Measurements from ENCODE around the gene ATF7IP2.
"Not testable (repeated sequence)": the region's sequence is repeated elsewhere in the genome, so short reads cannot be mapped to it uniquely, and the experiment has no call there.

ATF7IP2 gene, protein sequence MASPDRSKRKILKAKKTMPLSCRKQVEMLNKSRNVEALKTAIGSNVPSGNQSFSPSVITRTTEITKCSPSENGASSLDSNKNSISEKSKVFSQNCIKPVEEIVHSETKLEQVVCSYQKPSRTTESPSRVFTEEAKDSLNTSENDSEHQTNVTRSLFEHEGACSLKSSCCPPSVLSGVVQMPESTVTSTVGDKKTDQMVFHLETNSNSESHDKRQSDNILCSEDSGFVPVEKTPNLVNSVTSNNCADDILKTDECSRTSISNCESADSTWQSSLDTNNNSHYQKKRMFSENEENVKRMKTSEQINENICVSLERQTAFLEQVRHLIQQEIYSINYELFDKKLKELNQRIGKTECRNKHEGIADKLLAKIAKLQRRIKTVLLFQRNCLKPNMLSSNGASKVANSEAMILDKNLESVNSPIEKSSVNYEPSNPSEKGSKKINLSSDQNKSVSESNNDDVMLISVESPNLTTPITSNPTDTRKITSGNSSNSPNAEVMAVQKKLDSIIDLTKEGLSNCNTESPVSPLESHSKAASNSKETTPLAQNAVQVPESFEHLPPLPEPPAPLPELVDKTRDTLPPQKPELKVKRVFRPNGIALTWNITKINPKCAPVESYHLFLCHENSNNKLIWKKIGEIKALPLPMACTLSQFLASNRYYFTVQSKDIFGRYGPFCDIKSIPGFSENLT

DNA sequence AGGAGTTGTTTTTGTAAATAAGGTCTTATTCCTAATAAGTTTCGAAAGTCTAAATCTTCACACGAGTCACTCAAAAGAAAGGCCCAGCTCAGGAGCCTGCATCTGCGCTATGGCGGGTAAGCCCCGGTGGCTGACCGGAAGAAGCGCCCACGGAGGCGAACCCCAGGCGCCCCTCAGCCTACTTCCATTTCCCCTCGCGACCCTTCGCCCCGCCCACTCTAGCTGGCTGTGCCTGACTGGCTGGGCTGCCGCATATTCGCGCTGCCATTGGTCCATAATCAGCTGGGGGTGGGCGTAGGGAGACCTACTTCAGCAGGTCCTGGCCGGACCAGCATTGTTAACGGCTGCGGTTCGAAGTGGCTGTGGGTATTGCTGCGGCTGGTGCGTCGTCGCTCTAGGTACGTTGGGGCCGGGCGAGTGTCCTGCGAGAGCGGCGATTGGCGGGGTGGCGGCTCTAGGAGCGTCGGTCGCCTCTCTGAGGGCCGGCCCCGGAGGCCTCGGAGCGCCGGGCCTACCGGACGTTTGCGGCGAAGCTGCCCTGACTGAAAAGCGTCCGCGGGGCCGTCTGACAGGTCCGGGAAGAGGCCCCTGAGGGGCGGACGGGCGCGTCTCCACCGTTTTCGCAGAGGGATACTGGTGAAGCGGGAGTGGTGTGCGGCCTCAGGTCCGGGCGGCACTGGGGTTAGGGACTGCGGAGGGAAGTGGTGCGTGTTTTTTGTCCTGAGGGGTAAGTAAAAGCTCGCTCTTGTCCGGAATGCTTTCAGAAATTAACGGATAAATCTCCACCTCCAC is at the start of gene ATF7IP2:
Gene ATF7IP2 (plus strand): TSS at position 337 of the 792 bp plus-strand sequence. CDS start 44,560 bp downstream, outside the sequence.
- DNase-seq: no peak

DNA sequence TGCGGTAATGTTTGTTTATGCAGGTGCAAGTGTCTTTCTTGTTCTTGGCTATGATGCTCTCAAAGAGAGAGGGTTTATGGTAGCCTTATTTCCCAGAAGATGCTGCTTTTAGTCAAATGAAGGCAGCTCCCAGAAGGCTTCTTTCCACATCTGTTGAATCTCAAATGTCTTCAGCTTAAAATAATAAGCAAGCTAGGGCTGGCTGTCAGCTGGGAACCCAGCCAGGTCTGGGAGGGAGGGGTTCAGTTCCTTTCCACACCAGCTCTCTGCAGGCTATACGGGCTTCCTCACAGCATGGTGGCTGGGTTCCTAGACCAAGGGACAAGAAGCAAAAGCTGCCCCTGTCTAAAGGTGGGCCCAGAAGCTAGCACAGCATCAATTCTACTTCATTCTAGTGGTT is 47.4 kb upstream of the ATF7IP2 start:
- DNase-seq: no peak

DNA sequence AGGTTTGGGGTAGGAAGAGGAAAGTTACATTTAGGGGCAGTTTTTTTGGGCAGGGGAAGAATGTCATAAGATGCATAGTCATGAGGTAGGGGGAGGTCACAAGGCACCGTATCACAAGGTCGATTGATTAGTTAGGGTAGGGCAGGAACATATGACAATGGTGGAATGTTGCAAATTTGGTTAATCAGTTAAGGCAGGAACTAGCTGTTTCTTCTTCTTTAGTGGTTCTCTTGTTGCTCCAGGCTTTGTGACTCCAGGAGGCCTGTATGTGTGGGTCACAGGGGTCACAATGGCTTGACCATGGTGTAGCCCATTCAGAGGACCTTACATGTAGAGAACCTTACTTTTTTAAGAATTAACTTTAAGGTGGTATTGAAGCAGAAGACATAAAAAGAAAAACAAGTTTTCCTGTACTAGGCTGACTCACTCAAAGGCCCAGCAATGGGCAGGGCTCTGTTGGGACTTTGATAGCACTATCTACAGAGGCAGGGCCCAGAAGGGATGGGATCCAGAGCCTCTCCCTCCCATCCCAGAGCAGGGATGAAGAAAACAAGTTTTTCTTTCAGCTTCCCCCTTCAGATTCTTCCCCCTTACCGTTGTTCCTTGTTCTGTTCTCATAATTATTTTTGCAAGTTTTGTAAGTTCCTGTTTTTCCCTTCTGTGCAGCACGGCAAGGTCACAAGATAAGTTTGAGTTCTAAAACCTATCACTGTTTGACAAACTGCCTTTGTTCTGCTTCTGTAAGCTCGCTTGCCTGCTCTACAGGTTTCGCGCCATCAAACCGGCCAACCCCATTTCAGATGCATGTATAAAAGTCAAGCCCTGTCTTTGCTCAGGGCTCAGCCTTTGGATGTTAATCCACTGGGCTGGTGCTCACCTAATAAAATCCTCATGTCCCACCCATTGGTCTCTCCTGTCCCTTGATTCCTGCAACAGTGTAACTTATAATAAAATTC is 45.8 kb upstream of the ATF7IP2 start:
- DNase-seq: no peak

DNA sequence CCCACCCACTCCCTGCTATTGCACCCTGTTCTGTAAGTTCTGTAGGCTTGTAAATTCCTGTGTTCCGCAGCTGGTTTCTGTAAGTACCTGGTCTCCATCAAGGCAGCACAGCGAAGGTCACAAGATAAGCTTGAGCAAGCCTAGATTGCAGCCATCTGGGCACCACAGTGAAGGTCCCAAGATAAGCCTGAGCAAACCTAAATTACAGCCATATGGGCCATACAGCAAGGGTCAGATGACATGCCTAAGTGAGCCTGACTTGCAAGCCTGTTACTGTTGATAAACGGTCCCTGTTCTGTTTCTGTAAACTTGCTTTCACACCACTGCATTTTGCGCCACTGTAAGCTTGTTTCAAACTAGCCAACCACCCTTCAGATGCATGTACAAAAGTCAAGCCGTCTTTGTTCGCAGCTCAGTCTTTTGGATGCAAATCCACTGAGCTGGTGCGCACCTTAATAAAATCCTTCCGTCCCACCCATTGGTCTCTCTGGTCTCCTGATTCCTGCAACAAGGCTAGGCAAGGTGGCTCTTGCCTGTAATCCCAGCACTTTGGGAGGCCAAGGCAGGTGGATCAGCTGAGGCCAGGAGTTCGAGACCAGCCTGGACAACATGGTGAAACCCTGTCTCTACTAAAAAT is 42.6 kb upstream of the ATF7IP2 start:
- DNase-seq: no peak

DNA sequence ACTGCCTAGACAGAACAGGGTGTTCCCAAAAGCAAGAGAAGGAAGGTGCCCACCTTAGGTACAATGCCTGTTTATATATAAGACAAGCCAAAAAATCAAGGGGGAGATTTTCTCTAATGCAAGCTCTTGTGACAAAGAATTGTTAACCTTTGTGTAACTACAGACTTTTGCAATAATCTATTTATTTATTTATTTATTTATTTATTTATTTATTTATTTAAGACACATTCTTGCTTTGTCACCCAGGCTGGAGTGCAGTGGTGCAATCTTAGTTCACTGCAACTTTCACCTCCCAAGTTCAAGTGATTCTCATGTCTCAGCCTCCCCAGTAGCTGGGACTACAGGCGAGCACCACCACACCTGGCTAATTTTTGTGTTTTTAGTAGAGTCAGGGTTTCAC is 41.2 kb upstream of the ATF7IP2 start:
- DNase-seq: not testable (repeated sequence)

DNA sequence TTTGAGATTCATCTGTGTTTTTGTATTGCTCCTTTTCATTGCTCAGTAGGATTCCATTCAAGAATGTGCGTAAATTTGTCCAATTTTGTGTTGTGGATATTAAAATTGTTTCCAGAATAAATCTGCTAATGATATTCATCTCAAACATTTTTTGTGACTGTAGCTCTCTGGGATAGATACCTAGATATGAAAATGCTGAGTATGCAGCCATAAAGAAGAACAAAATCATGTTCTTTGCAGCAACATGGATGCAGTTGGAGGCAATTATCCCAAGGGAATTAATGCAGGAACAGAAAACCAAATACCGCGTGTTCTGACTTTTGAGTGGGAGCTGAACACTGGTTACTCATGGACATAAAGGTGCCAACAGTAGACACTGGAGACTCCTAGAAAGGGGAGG is 40.2 kb upstream of the ATF7IP2 start:
- no peak for DNase-seq

DNA sequence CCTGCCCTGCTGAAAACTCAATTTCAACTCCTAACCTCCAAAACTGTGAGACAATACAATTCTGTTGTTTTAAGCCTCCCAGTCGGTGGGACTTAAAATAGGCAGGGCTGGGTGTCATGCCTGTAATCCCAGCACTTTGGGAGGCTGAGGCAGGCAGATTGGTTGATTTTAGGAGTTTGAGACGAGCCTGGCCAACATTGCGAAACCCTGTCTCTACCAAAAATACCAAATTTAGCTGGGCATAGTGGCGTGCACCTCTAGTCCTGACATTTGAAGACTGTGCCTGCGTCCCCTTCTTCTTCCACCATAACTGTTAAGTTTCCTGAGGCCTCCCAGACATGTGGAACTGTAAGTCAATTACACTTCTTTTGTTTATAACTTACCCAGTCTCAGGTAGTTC is 36.0 kb upstream of the ATF7IP2 start:
- no peak for DNase-seq

DNA sequence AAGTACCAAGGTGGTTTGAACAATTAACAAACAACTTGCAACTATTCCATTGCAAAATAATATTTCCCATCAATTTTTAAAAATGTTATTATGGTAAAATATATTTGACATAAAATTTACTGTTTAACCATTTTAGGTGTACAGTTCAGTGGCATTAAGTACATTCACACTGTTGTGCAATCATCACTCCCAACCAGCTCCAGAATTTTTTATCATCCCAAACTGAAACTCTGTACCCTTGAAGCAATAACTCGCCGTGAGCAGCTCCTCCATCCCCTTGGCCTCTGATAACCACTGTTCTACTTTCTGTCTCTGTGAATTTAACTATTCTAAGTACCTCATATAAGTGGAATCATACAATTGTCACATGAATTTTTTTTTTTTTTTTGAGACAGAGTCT is 33.6 kb upstream of the ATF7IP2 start:
- DNase-seq: no peak

DNA sequence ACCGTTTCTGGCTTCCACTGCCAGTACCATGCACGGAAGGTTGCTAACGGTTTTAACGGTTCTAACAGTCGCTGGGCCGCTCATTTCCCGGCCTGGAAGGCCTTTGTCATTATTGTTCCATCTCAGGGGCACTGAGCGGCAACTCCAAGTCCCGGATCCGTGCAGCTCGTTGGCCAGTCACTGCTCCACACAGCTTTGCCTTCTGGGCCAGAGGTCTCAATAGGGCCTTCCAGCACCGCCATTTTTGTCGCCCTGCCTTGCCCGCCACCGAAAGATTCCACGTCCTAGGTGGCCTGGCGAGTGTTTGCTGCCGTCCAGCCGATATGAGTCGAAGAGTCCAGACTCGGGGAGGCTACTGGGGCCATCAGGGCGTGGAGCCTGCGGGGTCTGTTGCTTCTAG is 30.3 kb upstream of the ATF7IP2 start:
- DNase-seq: no peak

DNA sequence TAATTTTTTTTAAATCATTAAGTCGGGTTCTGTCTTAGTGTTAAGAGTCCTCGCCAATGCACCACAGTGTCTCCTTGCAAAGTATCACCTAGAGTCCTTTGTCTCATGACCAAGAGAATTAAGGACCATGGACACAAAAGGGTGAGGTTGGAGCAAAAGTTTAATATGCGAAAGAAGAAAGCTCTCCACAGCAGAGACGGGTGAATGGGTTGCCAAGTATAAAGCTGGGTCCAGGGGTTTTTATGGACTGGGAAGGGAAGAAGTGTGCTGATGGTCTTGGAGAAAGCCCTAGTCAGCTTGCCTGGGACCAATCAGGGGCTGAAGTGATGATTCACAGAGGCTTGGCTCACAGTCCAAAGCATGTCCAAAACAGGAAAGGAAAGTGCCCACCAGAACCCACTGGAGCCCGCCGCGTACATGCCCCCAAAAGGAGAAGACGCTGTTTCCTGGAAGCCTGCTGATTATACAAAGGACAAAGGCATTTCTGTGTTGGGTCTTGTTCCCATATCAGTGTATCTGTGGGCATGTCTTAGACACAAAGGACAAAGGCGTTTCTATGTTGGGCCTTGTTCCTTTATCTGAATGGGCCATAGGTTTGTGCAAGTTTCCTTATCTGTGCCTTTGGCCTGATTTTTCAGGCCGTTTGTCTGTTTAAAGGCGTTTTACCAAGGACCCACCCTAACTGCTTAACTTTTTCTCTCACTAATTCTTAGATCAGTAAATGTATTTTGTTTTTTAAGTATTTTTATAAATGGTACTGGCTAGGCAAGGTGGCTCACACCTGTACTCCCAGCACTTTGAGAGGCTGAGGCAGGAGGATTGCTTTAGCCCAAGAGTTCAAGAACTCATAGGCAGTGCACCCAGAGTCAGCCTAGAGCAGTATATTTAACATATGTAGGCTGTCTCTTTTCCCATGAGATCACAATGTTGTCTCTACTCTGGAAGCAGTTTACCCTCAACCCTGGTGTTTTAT is 28.7 kb upstream of the ATF7IP2 start:
- no peak for DNase-seq

DNA sequence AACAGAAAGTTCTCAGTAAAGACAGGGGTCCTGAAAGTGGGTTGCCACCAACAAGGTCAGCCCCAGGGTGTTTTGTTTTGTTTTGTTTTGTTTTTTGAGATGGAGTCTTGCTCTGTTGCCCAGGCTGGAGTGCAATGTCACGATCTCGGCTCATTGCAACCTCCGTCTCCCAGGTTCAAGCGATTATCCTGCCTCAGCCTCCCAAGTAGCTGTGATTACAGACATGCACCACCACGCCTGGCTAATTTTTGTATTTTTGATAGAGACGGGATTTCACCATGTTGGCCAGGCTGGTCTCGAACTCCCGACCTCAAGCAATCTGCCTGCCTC is 24.1 kb upstream of the ATF7IP2 start:
- DNase-seq: not testable (repeated sequence)

DNA sequence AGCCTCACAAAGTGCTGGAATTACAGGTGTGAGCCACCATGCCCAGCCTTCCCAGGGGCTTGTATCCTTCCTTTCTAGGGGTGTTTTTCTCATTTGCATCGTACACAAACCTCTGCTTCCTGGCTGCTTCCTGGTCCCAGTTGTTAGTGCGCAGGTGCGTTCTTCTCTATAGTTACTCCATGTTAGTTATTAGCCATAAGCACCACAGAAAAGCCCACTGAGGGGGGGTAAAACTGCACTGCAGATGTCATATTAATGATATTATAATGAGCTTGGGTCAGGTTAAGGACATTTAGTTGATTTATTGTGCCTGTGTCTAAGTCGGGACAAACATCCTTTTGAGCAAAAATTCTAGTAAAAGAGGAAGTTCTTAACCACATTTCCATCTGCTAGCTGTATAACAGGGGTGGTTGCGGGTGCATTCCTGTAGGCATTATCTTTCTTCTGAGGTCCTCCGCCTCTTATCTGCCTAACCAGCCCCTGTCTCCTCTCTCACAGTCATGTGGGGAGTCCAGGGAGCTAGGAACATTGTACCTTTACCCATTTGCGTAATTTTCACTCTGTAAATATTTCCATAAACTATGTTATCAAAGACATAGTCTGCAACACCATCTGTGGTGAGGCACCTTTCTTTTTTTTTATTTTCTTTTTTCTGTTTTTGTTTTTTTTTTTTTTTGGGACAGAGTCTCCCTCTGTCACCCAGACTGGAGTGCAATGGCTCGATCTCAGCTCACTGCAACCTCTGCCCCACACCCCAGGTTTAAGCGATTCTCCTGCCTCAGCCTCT is 23.6 kb upstream of the ATF7IP2 start:
- no peak for DNase-seq

DNA sequence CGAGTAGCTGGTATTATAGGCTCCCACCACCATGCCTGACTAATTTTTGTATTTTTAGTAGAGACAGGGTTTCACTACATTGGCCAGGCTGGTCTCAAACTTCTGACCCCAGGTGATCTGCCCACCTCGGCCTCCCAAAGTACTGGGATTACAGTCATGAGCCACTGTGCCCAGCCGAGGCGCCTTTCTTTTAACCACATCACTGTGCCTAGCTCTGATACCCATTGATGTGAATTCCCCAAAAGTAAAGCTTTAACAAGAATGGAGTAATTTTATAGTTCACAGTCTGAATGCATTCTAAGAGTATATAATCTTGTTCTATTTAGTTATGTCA is 23.0 kb upstream of the ATF7IP2 start:
- DNase-seq: not testable (repeated sequence)

DNA sequence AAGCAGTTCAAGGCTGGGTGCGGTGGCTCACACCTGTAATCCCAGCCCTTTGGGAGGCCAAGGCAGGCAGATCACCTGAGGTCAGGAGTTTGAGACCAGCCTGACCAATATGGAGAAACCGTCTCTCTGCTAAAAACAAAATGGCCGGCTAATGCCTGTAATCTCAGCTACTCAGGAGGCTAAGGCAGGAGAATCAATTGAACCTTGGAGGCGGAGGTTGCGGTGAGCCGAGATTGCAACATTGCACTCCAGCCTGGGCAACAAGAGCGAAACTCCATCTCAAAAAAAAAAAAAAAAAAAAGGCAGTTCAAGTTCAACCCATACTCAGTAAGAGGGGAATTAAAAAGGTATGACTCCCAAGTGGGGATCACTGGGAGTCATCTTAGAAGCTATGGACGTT is 19.2 kb upstream of the ATF7IP2 start:
- DNase-seq: not testable (repeated sequence)

DNA sequence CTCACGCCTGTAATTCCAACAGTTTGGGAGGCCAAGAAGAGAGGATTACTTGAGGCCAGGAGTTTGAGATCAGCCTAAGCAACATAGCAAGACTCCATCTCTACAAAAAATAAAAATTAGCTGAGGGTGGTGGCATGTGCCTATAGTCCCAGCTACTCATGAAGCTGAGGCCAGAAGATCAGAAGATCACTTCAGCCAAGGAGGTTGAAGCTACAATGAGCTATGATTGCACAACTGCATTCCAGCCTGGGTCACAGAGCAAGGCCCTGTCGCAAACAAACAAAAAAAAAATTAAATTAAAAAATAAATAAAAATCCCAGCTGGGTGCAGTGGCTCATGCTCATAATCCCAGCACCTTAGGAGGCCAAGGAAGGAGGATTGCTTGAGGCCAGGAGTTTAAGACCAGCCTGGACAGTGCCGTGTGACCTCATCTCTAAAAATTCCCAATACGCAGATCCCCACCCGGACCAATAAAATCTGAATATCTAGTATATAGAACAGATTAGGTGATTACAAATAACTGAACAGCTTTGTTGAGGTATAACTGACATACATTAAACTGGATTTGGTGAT is 18.2 kb upstream of the ATF7IP2 start:
- no peak for DNase-seq

DNA sequence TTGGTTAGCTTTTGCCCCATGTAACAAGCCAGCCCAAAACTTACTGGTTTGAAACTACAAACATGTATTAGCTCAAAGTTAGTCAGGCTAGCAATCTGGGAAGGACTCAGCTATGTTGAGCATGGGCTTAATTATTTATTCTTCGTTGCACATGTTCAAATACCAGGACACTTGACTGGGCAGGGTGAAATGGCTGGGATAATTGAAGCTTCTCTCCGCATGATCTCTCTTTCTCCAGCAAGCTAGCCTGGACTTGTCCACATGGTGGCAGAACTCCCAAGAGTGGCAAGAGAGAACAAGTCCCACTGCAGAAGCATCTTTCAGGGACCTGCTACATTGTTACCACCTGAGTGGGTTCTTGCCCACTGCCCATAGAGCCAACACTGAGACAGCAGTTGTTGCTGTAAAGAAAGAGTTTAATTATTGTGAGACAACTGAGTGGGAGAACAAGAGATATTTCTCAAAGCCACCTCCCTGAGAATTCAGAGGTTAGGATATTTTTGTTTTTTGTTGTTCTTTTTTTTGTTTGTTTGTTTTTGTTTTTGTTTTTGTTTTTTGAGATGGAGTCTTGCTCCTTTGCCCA is 16.8 kb upstream of the ATF7IP2 start:
- no peak for DNase-seq

DNA sequence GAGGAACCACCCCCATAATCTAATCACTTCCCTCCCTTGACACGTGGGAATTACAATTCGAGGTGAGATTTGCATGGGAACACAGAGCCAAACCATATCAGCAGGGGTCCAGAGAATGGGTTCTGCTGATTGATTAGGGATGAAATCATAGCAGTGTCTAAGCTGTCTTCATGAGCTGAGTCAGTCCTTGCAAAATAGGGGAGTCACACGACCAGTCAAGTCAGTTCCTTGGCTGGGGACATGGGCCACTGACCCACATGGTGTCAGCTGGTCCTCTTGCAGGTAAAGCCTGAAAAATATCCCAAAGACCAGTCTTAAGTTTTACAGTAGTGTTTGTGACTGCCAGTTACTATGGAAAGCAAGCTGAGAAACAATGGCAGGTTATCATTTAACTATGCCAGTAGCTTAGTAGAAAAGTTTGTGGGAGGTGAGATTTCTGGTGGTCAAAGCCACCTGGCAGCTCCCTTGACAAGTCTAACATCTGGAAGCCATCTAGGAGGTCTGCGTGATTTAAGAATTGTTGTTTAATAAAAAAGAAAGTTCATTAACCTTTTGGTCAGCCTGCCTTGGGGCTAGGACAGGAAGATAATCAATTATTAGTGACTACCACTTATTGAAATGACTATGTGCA is 15.7 kb upstream of the ATF7IP2 start:
- no peak for DNase-seq

DNA sequence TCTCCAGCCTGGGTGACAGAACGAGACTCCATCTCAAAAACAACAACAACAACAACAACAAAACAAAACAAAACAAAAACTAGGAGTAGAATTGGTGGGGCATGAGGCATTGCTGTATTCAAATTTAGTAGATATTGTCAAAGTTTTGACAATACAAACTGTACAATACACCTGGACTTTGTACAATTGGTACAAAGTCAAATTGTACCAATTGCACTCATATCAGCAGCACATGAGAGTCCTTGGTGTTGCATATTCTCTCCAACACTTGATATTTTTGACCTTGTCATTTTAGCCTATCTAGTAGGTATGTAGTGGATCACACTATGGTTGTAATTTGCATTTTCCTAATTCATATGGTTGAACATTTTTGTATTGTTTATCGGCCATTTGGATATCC is 14.3 kb upstream of the ATF7IP2 start:
- no peak for DNase-seq

DNA sequence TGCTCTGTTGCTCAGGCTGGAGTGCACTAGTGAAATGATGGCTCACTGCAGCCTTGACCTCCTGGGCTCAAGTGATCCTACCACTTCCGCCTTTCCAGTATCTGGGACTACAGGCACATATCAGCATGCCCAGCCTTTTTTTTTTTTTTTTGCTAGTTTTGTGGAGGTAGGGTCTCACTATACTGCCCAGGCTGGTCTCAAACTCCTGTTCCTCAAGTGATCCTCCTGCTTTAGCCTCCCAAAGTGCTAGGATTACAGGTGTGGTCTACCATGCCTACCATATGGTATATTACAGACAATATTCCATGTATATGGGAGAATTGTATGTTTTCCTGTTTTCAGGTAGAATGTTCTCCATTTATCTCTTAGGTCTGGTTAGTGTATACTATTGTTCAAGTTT is 12.3 kb upstream of the ATF7IP2 start:
- DNase-seq: no peak
